ENCODE measurements around the gene ZNF3.

The ZNF3 gene

DNA sequence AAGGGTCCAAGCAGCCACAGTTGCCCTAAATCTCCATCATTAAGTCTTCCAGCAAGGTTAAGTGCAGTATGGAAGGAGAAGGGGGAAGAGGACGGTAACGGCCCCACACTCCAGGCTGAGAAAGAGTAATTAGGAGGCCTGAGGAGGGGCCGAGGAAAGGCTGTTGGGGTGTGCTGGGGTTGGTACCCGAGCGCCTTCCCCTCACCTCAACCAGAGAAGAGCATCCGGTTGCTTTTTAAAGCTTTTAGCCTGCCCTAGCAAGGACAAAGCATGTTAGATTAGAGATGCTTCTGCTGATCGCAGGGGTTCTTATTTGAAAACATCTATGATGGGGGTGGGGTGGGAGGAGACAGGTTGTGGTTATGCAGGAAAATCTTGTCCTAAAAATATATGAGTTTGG, 40.9 kb downstream of the ZNF3 start:
- Histone ChIP-seq H3K4me2 (peak overlapping the region in 6 of 11 experiments; percentile 1 to 40 (median 13); a peak in 4 of 22 replicates), H3K27ac (no peak overlapping the region; a peak in 1 of 22 replicates), H3K9me3 (replicated peaks in 1 of 11) (no peaks in the 10 kb centered on the region), H3K36me3 (peaks cover 20 to 34% (median 31%) of the 10 kb centered on the region in 11 experiments), H4K20me1 (peaks cover 0 to 8% (median 0%) of the 10 kb centered on the region in 11 experiments; a peak in 4 of 22 replicates), H3K27me3 (no peaks in the 10 kb centered on the region), H3K4me3 (no peak overlapping the region), H3K9ac (peak overlapping the region in 2 of 11 experiments; percentile 4 to 19; a peak in 2 of 22 replicates), H3K4me1 (peaks cover 14 to 30% (median 24%) of the 10 kb centered on the region in 10 experiments; a peak in 19 of 20 replicates)
- no peak for TF ChIP-seq Cebpa-rat (IDR thresholded peaks at IDR 0.05)

DNA sequence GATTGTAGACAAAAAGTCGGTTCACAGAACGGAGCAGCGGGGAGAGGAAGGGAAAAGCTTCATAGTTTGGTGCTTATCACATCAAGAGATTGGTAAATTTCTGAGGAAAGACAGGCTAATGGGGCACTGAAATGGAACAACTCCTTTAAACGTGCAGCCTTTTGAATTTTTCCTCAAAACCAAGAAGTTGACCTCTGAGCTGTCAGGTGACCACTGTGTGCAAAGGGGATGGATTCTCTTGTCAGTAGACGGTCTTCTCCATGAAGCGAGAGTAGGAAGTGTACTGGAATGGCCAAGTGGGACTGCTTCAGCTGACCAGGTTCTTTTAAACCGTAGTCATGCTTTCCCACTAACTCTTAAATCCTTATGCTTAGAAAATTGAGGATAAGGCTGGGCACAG, 43.2 kb downstream of the ZNF3 start:
- Histone ChIP-seq H4K20me1 (peaks cover 0 to 25% (median 8%) of the 10 kb centered on the region in 11 experiments; a peak in 8 of 22 replicates), H3K27me3 (no peaks in the 10 kb centered on the region), H3K9me3 (replicated peaks in 1 of 11) (no peaks in the 10 kb centered on the region; a peak in 1 of 22 replicates), H3K36me3 (peaks cover 43 to 57% (median 54%) of the 10 kb centered on the region in 11 experiments), H3K4me1 (peaks cover 0 to 16% (median 10%) of the 10 kb centered on the region in 10 experiments; a peak in 16 of 20 replicates), H3K27ac (no peak overlapping the region), H3K4me3 (no peak overlapping the region), H3K9ac (no peak overlapping the region), H3K4me2 (no peak overlapping the region)
- no peak for TF ChIP-seq Cebpa-rat (IDR thresholded peaks at IDR 0.05)

DNA sequence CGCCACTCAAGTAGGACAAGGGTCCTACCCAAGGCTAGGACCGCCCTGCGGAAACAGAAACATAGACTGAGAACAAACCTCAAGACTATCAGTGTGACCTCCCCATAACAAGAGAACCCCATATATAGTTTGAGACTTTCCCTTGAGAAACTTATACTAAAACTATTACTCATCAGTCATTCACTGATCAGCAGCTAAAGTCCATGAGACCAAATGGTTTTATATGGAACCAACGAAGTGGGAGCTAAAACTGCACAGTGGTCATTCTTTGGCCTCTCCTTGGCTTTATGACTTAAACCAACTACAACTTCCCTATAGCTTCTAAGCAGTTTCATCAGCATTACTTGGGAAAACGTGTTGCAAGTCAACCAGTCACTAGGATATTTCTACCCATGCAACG, 45.6 kb downstream of the ZNF3 start:
- H3K4me3 ChIP-seq: no peak overlapping the region
- H3K9me3 ChIP-seq (replicated peaks in 1 of 11): no peaks in the 10 kb centered on the region; a peak in 1 of 22 replicates
- H3K4me1 ChIP-seq: peaks cover 0 to 9% (median 6%) of the 10 kb centered on the region in 10 experiments; a peak in 16 of 20 replicates
- H3K27ac ChIP-seq: no peak overlapping the region
- no peak for TF ChIP-seq Cebpa-rat (IDR thresholded peaks at IDR 0.05)
- H3K36me3 ChIP-seq: peaks cover 67 to 81% (median 78%) of the 10 kb centered on the region in 11 experiments
- H3K27me3 ChIP-seq: no peaks in the 10 kb centered on the region
- peaks cover 0 to 26% (median 10%) of the 10 kb centered on the region in 11 experiments; a peak in 10 of 22 replicates for H4K20me1 ChIP-seq
- no peak overlapping the region for H3K4me2 ChIP-seq
- no peak overlapping the region for H3K9ac ChIP-seq

DNA sequence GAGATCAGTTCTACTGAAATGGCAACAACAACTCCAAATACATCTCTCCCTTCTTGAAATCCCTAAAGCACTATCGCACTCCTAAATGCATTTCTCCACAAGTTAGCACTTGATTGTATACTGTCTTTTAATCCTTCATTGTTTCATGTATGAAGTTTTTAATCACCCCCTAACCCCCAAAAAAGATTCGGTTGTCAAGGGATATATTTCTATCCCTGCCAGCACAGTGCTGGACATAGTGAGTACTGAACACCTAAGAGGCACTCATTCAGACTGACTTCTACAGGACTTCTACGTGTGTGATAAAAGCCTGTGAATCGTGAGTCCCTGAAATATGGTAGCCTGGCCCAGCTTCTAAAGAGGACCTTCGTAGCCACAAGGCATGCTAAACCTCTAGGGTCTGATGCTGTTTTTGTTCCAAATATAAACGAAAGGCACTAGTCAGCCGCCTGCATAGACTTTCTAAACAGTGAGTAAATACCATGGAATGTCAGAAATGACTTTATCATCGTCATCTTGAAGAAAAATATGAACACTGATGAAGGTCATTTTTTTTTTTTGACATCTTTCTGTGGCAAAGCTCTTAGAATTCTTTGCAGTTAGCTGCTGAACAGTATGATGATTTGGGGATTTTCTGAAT, 46.5 kb downstream of the ZNF3 start:
- peaks cover 0 to 33% (median 11%) of the 10 kb centered on the region in 11 experiments; a peak in 11 of 22 replicates for H4K20me1 ChIP-seq
- no peak overlapping the region for H3K9ac ChIP-seq
- H3K4me1 ChIP-seq: 0 out of 20 replicates have a peak, but pooled peaks cover 0 to under 1% (median 0%) of the 10 kb centered on the region in 10 experiments
- H3K4me2 ChIP-seq: no peak overlapping the region
- no peak overlapping the region for H3K27ac ChIP-seq
- peaks cover 76 to 89% (median 87%) of the 10 kb centered on the region in 11 experiments for H3K36me3 ChIP-seq
- H3K4me3 ChIP-seq: no peak overlapping the region
- no peaks in the 10 kb centered on the region for H3K27me3 ChIP-seq
- H3K9me3 ChIP-seq (replicated peaks in 1 of 11): no peaks in the 10 kb centered on the region; a peak in 1 of 22 replicates
- no peak for TF ChIP-seq Cebpa-rat (IDR thresholded peaks at IDR 0.05)

DNA sequence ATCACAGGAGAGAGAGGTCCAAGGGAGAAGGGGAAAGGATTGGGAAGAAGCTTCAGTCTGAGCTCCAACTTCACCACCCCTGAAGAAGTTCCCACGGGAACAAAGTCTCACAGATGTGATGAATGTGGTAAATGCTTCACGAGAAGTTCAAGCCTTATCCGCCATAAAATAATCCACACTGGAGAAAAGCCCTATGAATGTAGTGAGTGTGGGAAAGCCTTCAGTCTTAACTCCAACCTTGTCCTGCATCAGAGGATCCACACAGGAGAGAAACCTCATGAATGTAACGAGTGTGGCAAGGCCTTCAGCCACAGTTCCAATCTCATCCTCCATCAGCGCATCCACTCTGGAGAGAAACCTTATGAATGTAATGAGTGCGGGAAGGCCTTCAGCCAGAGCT, 48.0 kb downstream of the ZNF3 start:
- Histone ChIP-seq H4K20me1 (peaks cover 0 to 36% (median 17%) of the 10 kb centered on the region in 11 experiments; a peak in 14 of 22 replicates), H3K27ac (no peak overlapping the region), H3K27me3 (no peaks in the 10 kb centered on the region), H3K4me3 (no peak overlapping the region), H3K36me3 (peaks cover 90 to 100% (median 100%) of the 10 kb centered on the region in 11 experiments), H3K4me2 (no peak overlapping the region), H3K4me1 (no peaks in the 10 kb centered on the region), H3K9ac (no peak overlapping the region), H3K9me3 (replicated peaks in 1 of 11) (no peaks in the 10 kb centered on the region; a peak in 1 of 22 replicates)
- TF ChIP-seq Cebpa-rat (IDR thresholded peaks at IDR 0.05): no peak

DNA sequence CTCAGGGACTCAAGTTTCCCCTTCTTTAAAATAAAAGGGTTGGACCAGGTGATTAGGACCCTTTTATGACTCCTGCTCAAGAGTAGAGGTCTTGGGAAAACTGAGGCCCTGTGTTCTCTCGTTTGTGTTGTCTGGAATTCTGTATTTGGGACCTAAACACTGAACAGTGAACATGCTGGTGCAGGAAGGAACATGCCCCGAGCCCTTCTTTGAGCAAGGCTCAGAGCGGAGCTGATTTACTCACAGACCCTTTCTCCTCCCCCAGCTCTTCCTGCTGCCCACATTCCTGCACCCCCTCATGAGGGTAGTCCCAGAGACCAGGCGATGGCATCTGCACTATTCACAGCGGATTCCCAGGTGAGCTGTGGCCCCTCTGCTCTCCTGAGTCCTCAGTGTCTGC, 51.9 kb downstream of the ZNF3 start:
- peaks cover 0 to 39% (median 24%) of the 10 kb centered on the region in 11 experiments; a peak in 14 of 22 replicates for H4K20me1 ChIP-seq
- H3K9me3 ChIP-seq (replicated peaks in 1 of 11): no peaks in the 10 kb centered on the region; a peak in 1 of 22 replicates
- H3K4me2 ChIP-seq: no peak overlapping the region
- no peak for TF ChIP-seq Cebpa-rat (IDR thresholded peaks at IDR 0.05)
- peaks cover 97 to 100% (median 99%) of the 10 kb centered on the region in 11 experiments for H3K36me3 ChIP-seq
- no peaks in the 10 kb centered on the region for H3K27me3 ChIP-seq
- no peak overlapping the region for H3K4me3 ChIP-seq
- no peak overlapping the region for H3K27ac ChIP-seq
- H3K9ac ChIP-seq: no peak overlapping the region
- H3K4me1 ChIP-seq: no peaks in the 10 kb centered on the region

DNA sequence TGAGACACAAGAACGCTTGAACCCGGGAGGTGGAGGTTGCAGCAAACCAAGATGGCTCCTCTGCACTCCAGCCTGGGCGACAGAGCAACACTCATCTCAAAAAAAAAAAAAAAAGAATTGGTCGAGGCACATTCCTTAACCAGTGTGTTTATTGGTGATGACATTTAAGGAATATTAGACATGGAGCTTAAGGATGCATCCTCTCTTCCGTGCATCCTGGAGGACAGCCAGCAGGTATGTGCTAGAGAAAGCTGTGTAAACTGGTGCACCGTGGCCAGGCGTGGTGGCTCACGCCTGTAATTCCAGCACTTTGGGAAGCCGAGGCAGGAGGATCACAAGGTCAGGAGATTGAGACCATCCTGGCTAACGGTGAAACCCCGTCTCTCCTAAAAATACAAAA, 54.3 kb downstream of the ZNF3 start:
- H3K9me3 ChIP-seq (replicated peaks in 1 of 11): no peaks in the 10 kb centered on the region
- no peak overlapping the region for H3K9ac ChIP-seq
- no peak overlapping the region for H3K27ac ChIP-seq
- no peaks in the 10 kb centered on the region for H3K27me3 ChIP-seq
- peaks cover 15 to 53% (median 33%) of the 10 kb centered on the region in 11 experiments; a peak in 20 of 22 replicates for H4K20me1 ChIP-seq
- H3K4me2 ChIP-seq: no peak overlapping the region
- no peak overlapping the region for H3K4me3 ChIP-seq
- H3K36me3 ChIP-seq: peaks cover 98 to 100% (median 99%) of the 10 kb centered on the region in 11 experiments
- no peaks in the 10 kb centered on the region for H3K4me1 ChIP-seq
- no peak for TF ChIP-seq Cebpa-rat (IDR thresholded peaks at IDR 0.05)

DNA sequence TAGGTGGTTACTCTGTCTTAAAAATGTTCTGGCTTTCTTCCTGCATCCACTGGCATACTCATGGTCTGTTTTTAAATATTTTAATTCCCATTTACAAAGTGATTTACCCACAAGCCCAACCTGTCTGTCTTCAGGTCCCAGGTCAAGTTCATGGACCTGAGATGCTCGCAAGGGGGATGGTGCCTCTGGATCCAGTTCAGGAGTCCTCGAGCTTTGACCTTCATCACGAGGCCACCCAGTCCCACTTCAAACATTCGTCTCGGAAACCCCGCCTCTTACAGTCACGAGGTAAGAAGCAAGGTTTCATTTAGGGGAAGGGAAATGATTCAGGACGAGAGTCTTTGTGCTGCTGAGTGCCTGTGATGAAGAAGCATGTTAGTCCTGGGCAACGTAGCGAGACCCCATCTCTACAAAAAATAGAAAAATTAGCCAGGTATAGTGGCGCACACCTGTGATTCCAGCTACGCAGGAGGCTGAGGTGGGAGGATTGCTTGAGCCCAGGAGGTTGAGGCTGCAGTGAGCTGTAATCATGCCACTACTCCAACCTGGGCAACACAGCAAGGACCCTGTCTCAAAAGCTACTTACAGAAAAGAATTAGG, 57.4 kb downstream of the ZNF3 start:
- Histone ChIP-seq H4K20me1 (peaks cover 44 to 67% (median 61%) of the 10 kb centered on the region in 11 experiments), H3K27me3 (no peaks in the 10 kb centered on the region), H3K27ac (no peak overlapping the region), H3K4me3 (no peak overlapping the region), H3K9ac (peak overlapping the region in 1 of 11 experiments; percentile 11; a peak in 1 of 22 replicates), H3K4me2 (no peak overlapping the region), H3K36me3 (peaks cover 90 to 100% (median 96%) of the 10 kb centered on the region in 11 experiments), H3K4me1 (peaks cover 0 to 3% (median 0%) of the 10 kb centered on the region in 10 experiments; a peak in 3 of 20 replicates), H3K9me3 (replicated peaks in 1 of 11) (no peaks in the 10 kb centered on the region)
- no peak for TF ChIP-seq Cebpa-rat (IDR thresholded peaks at IDR 0.05)

DNA sequence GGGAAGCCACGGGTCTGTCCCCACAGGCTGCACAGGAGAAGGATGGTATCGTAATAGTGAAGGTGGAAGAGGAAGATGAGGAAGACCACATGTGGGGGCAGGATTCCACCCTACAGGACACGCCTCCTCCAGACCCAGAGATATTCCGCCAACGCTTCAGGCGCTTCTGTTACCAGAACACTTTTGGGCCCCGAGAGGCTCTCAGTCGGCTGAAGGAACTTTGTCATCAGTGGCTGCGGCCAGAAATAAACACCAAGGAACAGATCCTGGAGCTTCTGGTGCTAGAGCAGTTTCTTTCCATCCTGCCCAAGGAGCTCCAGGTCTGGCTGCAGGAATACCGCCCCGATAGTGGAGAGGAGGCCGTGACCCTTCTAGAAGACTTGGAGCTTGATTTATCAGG, 58.0 kb downstream of the ZNF3 start:
- Histone ChIP-seq H4K20me1 (peaks cover 50 to 73% (median 67%) of the 10 kb centered on the region in 11 experiments), H3K9ac (peak overlapping the region in 1 of 11 experiments; percentile 11; a peak in 1 of 22 replicates), H3K4me3 (no peak overlapping the region), H3K4me1 (peaks cover 0 to 9% (median 0%) of the 10 kb centered on the region in 10 experiments; a peak in 6 of 20 replicates), H3K9me3 (replicated peaks in 1 of 11) (no peaks in the 10 kb centered on the region), H3K27me3 (no peaks in the 10 kb centered on the region), H3K36me3 (peaks cover 90 to 100% (median 97%) of the 10 kb centered on the region in 11 experiments), H3K27ac (no peak overlapping the region), H3K4me2 (no peak overlapping the region)
- no peak for TF ChIP-seq Cebpa-rat (IDR thresholded peaks at IDR 0.05)
